DND-41 (cell line): ENCODE data around the gene KLHDC7B.

Experiments
- ATAC-seq: fragments of 200-7000 bp; cut with Tn5 transposase; 3 replicates; pipeline ENCODE4 v1.9.1; 2021; ENCODE audit warnings: low read depth; ENCODE audit not compliant: insufficient read depth
- DNase-seq: peaks from one replicate; pipeline ENCODE4 v3.0.0-alpha.2; 2020
- H2AFZ ChIP-seq: 2 replicates; pipeline ENCODE4 v1.6.0; 2012; ENCODE audit warnings: low read depth, low read length
- H3K27ac ChIP-seq: 2 replicates; pipeline ENCODE4 v1.5.1; 2012; ENCODE audit warnings: low read length, inconsistent platforms
- H3K27me3 ChIP-seq: fragments of 200-600 bp; sonication (generic); 2 replicates; pipeline ENCODE4 v1.6.0; 2012; ENCODE audit warnings: low read length, mild to moderate bottlenecking, inconsistent platforms; ENCODE audit not compliant: insufficient read depth, poor library complexity
- H3K36me3 ChIP-seq: 2 replicates; pipeline ENCODE4 v1.5.1; 2012; ENCODE audit warnings: low read length, inconsistent platforms; ENCODE audit not compliant: insufficient read depth
- H3K4me1 ChIP-seq: 2 replicates; pipeline ENCODE4 v1.5.1; 2012; ENCODE audit warnings: mild to moderate bottlenecking, low read length; ENCODE audit not compliant: insufficient read depth
- H3K4me2 ChIP-seq: 2 replicates; pipeline ENCODE4 v1.6.0; 2012; ENCODE audit warnings: mild to moderate bottlenecking, moderate library complexity, low read length, inconsistent platforms; ENCODE audit not compliant: insufficient read depth
- H3K4me3 ChIP-seq, 2 experiments: fragments of 200-600 bp in 1 of 2; shearing (Covaris generic) in 1 of 2; 2 replicates each; pipeline ENCODE4 v1.5.1; 2012 to 2016; ENCODE audit warnings: inconsistent platforms in 2 of 2, low read length in 2 of 2, mild to moderate bottlenecking in 2 of 2, low read depth in 1 of 2, moderate library complexity in 1 of 2
- H3K79me2 ChIP-seq: 2 replicates; pipeline ENCODE4 v1.6.0; 2012; ENCODE audit warnings: low read length, inconsistent platforms; ENCODE audit not compliant: insufficient read depth
- H3K9ac ChIP-seq: 2 replicates; pipeline ENCODE4 v1.6.0; 2012; ENCODE audit warnings: low read depth, mild to moderate bottlenecking, inconsistent platforms, low read length, moderate library complexity
- H3K9me3 ChIP-seq: 2 replicates; pipeline ENCODE4 v1.5.1; 2012; ENCODE audit warnings: low read length, moderate library complexity, mild to moderate bottlenecking, inconsistent platforms; ENCODE audit not compliant: insufficient read depth, severe bottlenecking
- H4K20me1 ChIP-seq: 2 replicates; pipeline ENCODE4 v1.6.0; 2012; ENCODE audit warnings: low read length; ENCODE audit not compliant: insufficient read depth
- CTCF ChIP-seq: IDR thresholded peaks from 2 replicates; pipeline ENCODE4 v1.5.1; 2012; ENCODE audit warnings: borderline replicate concordance, low read length, moderate library complexity, mild to moderate bottlenecking; ENCODE audit not compliant: poor library complexity, severe bottlenecking; ENCODE audit errors: extremely low read depth
- EZH2 ChIP-seq: IDR thresholded peaks from 3 replicates; pipeline ENCODE4 v1.6.1; 2012; ENCODE audit warnings: borderline replicate concordance, low read depth, mild to moderate bottlenecking, moderate library complexity, low read length, inconsistent platforms; ENCODE audit not compliant: severe bottlenecking

Gene KLHDC7B

DNA sequence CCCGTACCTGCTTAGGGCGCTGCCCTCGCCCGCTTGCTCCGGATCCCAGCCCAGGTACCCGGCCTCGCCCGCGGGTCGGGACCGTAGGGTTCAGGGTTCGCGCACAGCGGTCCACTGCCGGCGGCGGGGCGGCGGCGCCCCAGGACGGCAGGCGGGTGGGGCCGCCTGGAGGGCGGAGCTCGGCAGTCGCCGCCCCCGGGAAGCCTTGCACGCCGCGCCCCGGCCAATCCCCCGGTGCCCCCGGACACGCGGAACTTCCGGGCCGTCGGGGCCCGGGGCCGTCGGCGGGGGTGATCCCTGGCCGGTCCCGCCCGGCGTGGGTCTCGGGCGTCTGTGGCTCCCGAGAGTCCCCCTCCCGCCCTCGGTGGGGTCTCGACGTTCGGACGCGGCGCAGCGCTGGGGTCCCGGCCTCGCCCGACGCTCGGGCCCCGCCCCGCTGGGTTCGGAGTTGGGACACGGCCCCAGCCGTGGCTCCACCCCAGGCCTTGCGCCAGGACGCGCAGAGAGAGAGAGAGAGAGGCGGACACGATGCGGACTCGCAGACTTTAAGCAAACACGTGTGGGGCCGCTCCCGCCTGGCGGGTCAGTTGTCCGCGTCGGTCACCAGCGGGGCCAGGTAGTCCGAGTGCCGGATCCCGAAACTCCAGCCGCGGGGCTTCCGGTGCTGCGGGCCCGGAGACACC is 15.7 kb upstream of the KLHDC7B start, which contains the start of gene TYMP:
Gene TYMP, minus strand, starts transcription at position 116 of the 683 bp plus-strand sequence. CDS start 303 bp downstream, outside the sequence.
- ATAC-seq (no peak), DNase-seq (no peak)
- Histone ChIP-seq H3K79me2 (peaks cover 15% of the 10 kb centered on the region), H3K27me3 (no peaks in the 10 kb centered on the region), H2AFZ (no peak within 1 kb of the TSS), H3K4me1 (peaks cover 15% of the 10 kb centered on the region), H3K27ac (no peak within 1 kb of the TSS), H4K20me1 (peaks cover 5% of the 10 kb centered on the region; the same call in 1 of the 2 replicates), H3K36me3 (no peaks in the 10 kb centered on the region; the same call in 1 of the 2 replicates), H3K9me3 (no peaks in the 10 kb centered on the region), H3K4me2 (no peak within 1 kb of the TSS), H3K4me3 (no peak within 1 kb of the TSS), H3K9ac (no peak within 1 kb of the TSS)
- TF ChIP-seq EZH2 = no peak
- TF ChIP-seq CTCF = no peak

- H3K9me3 ChIP-seq = no peaks in the 10 kb centered on the region
- ATAC-seq (no peak), DNase-seq (no peak)
- no peaks in the 10 kb centered on the region; the same call in 1 of the 2 replicates for H3K36me3 ChIP-seq
- H2AFZ ChIP-seq = no peak overlapping the region
- TF ChIP-seq EZH2 = no peak
- TF ChIP-seq CTCF = no peak
- no peaks in the 10 kb centered on the region for H3K27me3 ChIP-seq
- no peak overlapping the region for H3K27ac ChIP-seq
- no peak overlapping the region for H3K4me3 ChIP-seq
- H4K20me1 ChIP-seq = peaks cover 5% of the 10 kb centered on the region; the same call in 1 of the 2 replicates
- no peak overlapping the region for H3K4me2 ChIP-seq
- no peak overlapping the region for H3K9ac ChIP-seq
- H3K4me1 ChIP-seq = peaks cover 15% of the 10 kb centered on the region
- H3K79me2 ChIP-seq = peaks cover 11% of the 10 kb centered on the region
Observed at GRCh38 chr22:50530580-50530876, 15.2 kb upstream of the KLHDC7B start.

- no peaks in the 10 kb centered on the region for H3K27me3 ChIP-seq
- H3K36me3 ChIP-seq = no peaks in the 10 kb centered on the region; the same call in 1 of the 2 replicates
- H3K4me3 ChIP-seq = no peak overlapping the region
- no peak overlapping the region for H3K4me2 ChIP-seq
- no peak overlapping the region for H3K27ac ChIP-seq
- no peak overlapping the region for H3K9ac ChIP-seq
- H3K4me1 ChIP-seq = peaks cover 15% of the 10 kb centered on the region
- DNase-seq (no peak), ATAC-seq (no peak)
- no peak for TF ChIP-seq EZH2
- no peak for TF ChIP-seq CTCF
- H2AFZ ChIP-seq = no peak overlapping the region
- H4K20me1 ChIP-seq = peaks cover 5% of the 10 kb centered on the region; the same call in 1 of the 2 replicates
- H3K9me3 ChIP-seq = no peaks in the 10 kb centered on the region
- H3K79me2 ChIP-seq = peaks cover 11% of the 10 kb centered on the region
Observed at GRCh38 chr22:50530877-50531545, 14.7 kb upstream of the KLHDC7B start.
